HepG2 (cell line): ENCODE data around the gene PTPRM.

Source experiments
- CBX5 ChIP-seq: sonication (generic); formaldehyde crosslinking; IDR thresholded peaks from 2 replicates; pipeline ENCODE4 v1.4.0; 2020; ENCODE audit warnings: missing genetic modification reagents, borderline replicate concordance
- EHMT2 ChIP-seq: fragments of 200-600 bp; sonication (generic); IDR thresholded peaks from 2 replicates; pipeline ENCODE4 v1.7.0; 2017; ENCODE audit warnings: antibody characterized with exemption, low read depth, low read length, borderline replicate concordance
- KDM1A ChIP-seq: IDR thresholded peaks from 2 replicates; pipeline ENCODE4 v1.6.1; 2016; ENCODE audit warnings: missing compliant biosample characterization
- MYC ChIP-seq: sonication (generic); formaldehyde crosslinking; IDR thresholded peaks from 2 replicates; pipeline ENCODE4 v1.9.0; 2021; ENCODE audit warnings: missing genetic modification reagents, borderline replicate concordance
- MYNN ChIP-seq: sonication (generic); formaldehyde crosslinking; IDR thresholded peaks from 2 replicates; pipeline ENCODE4 v1.4.0; 2020; ENCODE audit warnings: mild to moderate bottlenecking, low read depth, missing genetic modification reagents
- RAD21 ChIP-seq: fragments of 450-650 bp; formaldehyde crosslinking; IDR thresholded peaks from 2 replicates; pipeline ENCODE4 v1.5.0; 2020; ENCODE audit warnings: mild to moderate bottlenecking
- ZNF530 ChIP-seq: sonication (generic); formaldehyde crosslinking; IDR thresholded peaks from 2 replicates; pipeline ENCODE4 v1.5.0; 2020; ENCODE audit warnings: low read depth, mild to moderate bottlenecking, missing genetic modification reagents
- TF ChIP-seq, protein P1 (sequence below): sonication (generic); formaldehyde crosslinking; IDR thresholded peaks from 2 replicates; pipeline ENCODE4 v1.8.0; 2022; ENCODE audit warnings: missing genetic modification reagents, mild to moderate bottlenecking, inconsistent platforms, borderline replicate concordance
- TF ChIP-seq, protein P2 (sequence below): sonication (generic); formaldehyde crosslinking; IDR thresholded peaks from 2 replicates; pipeline ENCODE4 v1.5.0; 2020; ENCODE audit warnings: mild to moderate bottlenecking, missing genetic modification reagents, moderate library complexity
- TF ChIP-seq, protein P3 (sequence below): sonication (generic); formaldehyde crosslinking; IDR thresholded peaks from 2 replicates; pipeline ENCODE4 v1.4.0; 2020; ENCODE audit warnings: missing genetic modification reagents

DNA sequence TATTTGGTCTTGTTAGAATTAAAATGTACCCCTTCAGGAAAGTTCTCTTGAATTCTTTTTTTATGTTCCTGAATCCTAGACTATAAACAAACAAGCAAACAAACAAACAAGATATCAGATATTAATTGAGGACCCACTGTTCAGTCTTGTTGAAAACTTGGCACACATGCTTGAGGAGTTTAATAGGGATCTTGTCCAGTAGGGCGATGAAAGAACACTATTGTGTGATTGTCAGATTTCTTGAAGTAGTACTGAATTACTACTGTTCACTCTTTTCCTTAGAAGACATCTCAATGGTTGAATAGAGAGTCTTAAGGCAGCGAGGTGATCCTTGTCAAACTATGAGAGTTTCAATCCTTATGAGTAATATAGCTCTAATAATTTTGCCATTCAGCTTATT lies 130.2 kb downstream of the PTPRM start:
- TF ChIP-seq RAD21 (CRISPR knock-in tag) (no peak), EHMT2 (no peak), CBX5 (CRISPR knock-in tag) (no peak), MYC (CRISPR knock-in tag) (no peak), ZNF530 (CRISPR knock-in tag) (no peak), MYNN (CRISPR knock-in tag) (no peak), KDM1A (CRISPR knock-in tag) (no peak)
- TF ChIP-seq, protein P1, sequence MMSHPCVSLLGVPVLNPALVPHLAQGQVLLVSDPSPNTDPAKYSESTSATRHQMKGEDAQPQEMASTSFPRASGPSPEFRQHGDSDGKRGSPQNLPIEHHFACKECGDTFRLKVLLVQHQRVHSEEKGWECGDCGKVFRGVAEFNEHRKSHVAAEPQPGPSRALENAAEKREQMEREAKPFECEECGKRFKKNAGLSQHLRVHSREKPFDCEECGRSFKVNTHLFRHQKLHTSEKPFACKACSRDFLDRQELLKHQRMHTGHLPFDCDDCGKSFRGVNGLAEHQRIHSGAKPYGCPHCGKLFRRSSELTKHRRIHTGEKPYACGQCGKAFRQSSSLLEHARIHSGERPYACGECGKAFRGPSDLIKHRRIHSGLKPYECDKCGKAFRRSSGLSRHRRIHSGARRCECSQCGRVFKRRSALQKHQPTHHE, result no peak
- TF ChIP-seq, protein P2, sequence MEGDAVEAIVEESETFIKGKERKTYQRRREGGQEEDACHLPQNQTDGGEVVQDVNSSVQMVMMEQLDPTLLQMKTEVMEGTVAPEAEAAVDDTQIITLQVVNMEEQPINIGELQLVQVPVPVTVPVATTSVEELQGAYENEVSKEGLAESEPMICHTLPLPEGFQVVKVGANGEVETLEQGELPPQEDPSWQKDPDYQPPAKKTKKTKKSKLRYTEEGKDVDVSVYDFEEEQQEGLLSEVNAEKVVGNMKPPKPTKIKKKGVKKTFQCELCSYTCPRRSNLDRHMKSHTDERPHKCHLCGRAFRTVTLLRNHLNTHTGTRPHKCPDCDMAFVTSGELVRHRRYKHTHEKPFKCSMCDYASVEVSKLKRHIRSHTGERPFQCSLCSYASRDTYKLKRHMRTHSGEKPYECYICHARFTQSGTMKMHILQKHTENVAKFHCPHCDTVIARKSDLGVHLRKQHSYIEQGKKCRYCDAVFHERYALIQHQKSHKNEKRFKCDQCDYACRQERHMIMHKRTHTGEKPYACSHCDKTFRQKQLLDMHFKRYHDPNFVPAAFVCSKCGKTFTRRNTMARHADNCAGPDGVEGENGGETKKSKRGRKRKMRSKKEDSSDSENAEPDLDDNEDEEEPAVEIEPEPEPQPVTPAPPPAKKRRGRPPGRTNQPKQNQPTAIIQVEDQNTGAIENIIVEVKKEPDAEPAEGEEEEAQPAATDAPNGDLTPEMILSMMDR (CRISPR knock-in tag), result no peak
- TF ChIP-seq, protein P3, sequence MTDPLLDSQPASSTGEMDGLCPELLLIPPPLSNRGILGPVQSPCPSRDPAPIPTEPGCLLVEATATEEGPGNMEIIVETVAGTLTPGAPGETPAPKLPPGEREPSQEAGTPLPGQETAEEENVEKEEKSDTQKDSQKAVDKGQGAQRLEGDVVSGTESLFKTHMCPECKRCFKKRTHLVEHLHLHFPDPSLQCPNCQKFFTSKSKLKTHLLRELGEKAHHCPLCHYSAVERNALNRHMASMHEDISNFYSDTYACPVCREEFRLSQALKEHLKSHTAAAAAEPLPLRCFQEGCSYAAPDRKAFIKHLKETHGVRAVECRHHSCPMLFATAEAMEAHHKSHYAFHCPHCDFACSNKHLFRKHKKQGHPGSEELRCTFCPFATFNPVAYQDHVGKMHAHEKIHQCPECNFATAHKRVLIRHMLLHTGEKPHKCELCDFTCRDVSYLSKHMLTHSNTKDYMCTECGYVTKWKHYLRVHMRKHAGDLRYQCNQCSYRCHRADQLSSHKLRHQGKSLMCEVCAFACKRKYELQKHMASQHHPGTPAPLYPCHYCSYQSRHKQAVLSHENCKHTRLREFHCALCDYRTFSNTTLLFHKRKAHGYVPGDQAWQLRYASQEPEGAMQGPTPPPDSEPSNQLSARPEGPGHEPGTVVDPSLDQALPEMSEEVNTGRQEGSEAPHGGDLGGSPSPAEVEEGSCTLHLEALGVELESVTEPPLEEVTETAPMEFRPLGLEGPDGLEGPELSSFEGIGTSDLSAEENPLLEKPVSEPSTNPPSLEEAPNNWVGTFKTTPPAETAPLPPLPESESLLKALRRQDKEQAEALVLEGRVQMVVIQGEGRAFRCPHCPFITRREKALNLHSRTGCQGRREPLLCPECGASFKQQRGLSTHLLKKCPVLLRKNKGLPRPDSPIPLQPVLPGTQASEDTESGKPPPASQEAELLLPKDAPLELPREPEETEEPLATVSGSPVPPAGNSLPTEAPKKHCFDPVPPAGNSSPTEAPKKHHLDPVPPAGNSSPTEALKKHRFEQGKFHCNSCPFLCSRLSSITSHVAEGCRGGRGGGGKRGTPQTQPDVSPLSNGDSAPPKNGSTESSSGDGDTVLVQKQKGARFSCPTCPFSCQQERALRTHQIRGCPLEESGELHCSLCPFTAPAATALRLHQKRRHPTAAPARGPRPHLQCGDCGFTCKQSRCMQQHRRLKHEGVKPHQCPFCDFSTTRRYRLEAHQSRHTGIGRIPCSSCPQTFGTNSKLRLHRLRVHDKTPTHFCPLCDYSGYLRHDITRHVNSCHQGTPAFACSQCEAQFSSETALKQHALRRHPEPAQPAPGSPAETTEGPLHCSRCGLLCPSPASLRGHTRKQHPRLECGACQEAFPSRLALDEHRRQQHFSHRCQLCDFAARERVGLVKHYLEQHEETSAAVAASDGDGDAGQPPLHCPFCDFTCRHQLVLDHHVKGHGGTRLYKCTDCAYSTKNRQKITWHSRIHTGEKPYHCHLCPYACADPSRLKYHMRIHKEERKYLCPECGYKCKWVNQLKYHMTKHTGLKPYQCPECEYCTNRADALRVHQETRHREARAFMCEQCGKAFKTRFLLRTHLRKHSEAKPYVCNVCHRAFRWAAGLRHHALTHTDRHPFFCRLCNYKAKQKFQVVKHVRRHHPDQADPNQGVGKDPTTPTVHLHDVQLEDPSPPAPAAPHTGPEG (CRISPR knock-in tag), result no peak
